GM19328 (cell line): ENCODE data around the gene NPLOC4.

Experiments used
- ATAC-seq: cut with Tn5 transposase; IDR thresholded peaks from one replicate; pipeline ENCODE4 v1.9.1; 2021; ENCODE audit warnings: mild to moderate bottlenecking, moderate library complexity; ENCODE audit not compliant: unreplicated experiment

Gene NPLOC4

DNA sequence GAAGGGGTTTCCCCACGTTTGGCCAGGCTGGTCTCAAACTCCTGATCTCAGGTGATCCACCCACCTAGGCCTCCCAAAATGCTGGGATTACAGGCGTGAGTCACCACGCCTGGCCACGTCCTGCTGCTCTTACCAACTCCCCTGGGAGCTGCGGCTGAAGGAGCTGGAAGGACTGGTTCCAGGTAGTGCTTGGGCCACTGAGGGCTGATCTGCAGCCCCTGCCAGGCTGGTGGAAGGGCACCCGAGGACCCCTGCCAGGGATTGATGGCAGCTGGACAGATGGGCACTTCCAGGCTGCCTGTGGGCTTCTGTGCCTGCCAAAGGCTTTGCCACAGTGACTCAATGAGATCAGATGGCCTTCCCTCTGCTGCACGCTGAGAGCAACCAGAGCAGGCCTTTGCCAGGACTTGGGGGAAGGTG lies 27.1 kb upstream of the NPLOC4 start:
- no peak for ATAC-seq

DNA sequence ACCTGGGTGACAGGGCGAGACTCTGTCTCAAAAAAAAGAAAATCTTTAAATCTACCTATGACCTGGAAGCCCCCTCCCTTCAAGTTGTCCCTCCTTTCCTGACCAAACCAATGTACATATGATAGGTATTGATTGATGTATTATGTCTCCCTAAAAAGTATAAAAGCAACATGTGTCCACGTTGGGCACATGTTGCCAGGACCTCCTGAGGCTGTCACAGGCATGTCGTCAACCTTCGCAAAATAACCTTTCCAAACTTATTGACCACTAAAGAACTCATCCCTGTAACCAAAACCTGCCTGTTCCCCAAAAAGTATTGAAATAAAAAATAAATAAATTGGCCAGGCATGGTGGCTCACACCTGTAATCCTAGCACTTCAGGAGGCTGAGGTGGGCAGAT lies 25.1 kb upstream of the NPLOC4 start:
- no peak for ATAC-seq

DNA sequence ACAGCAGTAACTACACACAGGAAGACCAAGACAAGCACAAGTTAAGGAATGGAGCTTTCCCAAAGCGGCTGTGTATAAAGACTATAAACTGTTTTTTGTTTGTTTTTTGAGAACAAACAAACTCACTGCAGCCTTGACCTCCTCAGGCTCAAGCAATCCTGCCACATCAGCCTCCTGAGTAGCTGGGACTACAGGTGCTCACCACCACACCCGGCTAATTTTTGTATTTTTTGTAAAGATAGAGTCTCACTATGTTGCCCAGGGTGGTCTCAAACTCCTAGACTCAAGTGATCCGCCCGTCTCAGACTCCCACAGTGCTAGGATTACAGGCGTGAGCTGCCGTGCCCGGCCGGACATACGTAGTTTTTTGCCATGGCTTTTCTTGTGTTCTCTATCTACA lies 23.5 kb upstream of the NPLOC4 start:
- no peak for ATAC-seq

DNA sequence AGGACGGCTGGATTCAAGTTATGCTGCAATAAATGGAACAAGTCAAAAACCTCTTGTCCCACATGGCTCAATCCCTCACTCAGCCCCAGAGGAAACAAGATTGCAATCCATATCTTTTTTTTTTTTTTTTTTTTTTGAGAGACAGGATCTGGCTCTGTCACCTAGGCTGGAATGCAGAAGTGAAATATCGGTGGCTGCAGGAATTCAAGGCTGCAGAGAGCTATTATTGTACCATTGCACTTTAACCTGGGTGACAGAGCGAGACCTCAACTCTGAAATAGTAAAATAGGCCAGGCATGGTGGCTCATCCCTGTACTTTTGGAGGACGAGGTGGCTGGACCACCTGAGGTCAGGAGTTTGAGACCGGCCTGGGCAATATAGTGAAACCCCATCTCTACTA lies 22.1 kb upstream of the NPLOC4 start:
- no peak for ATAC-seq

DNA sequence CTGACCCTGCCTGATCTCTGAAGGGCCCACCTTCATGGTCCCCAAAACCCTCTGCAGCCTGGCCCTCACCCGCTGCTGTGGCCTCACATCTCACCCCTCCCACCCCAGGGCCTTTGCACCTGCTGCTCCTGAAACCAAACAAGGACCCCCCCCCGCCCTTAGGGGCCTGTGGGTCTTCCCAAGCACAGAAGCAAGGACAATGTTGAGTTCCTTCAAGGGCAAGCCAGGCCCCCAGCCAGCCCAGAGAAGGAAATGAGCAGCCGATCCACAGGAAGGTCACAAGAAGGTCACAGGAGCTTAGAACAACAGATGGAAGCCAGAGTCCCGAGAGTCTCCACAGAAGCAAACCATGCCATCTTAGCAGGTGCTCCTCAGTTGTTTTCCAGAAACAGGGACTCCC lies 19.9 kb upstream of the NPLOC4 start:
- ATAC-seq: no peak

DNA sequence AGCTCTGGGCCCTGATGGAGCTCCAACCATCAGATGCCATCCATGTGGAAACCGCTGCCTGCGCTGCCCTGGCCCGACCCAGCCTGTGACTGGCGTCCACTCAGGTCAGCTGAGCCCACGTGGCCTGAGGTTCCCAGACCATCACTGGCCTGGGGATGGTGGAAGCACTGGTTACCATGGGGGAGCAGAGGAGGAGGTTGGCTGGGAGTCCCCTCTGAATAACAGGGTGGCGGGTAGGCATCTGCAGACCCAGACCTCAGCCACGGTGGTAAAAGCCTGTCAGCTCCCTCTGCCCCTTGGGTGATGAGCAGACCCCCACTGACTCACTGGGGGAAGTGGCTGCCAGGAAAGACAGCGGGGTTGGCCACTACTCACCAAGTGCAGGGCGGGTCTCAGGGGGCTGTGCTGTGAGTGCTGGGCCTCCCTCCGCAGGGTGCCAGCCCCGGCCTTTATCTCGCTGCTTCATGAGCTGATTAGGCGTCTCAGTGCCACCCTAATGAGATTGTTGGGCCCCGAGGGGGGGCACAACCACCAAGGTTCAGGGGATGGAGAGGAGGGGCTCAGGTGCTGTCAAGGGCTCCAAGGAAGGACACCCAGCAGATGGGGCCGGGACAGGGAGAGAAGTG lies 19.3 kb upstream of the NPLOC4 start, which contains the start of gene PDE6G:
TSS of gene PDE6G (minus strand) at position 425 of the 626 bp plus-strand sequence. CDS start 3,237 bp downstream, outside the sequence.
- ATAC-seq: no peak

DNA sequence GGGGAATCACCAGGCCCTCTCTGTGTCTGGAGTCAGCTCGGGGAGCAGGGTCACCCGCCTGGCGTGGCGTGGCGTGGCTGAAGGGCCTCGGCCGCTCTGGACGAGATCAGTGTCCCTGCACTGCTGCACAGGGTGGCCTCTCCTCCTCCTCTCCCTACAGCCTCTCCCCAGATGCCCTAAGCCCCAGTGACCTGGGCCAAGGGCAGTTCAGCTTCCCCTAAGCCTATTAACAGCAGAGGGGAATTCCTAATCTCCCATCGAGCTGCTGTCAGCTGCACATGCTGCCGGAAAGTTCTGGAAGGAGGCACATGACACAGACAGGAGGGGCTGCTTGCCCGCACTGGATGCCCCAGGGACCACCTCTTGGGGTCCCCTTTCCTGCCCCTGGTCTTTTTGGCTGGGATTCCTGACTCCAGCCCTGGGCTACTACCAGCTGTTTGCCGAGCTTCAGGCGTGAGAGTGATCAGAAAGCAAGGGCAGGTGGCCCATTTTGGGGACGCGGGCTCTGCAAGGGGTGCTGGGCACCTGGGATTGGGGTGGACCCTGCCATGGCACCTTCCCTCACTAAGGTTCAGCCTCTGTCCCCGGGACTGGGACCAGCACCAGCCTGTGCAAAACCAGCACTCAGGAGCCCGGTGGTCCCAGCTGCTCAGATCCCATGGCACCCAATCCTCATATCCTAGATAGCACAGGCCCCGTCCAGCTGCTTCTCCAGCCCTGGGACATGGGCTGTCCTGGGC lies 18.6 kb upstream of the NPLOC4 start:
- ATAC-seq: no peak

DNA sequence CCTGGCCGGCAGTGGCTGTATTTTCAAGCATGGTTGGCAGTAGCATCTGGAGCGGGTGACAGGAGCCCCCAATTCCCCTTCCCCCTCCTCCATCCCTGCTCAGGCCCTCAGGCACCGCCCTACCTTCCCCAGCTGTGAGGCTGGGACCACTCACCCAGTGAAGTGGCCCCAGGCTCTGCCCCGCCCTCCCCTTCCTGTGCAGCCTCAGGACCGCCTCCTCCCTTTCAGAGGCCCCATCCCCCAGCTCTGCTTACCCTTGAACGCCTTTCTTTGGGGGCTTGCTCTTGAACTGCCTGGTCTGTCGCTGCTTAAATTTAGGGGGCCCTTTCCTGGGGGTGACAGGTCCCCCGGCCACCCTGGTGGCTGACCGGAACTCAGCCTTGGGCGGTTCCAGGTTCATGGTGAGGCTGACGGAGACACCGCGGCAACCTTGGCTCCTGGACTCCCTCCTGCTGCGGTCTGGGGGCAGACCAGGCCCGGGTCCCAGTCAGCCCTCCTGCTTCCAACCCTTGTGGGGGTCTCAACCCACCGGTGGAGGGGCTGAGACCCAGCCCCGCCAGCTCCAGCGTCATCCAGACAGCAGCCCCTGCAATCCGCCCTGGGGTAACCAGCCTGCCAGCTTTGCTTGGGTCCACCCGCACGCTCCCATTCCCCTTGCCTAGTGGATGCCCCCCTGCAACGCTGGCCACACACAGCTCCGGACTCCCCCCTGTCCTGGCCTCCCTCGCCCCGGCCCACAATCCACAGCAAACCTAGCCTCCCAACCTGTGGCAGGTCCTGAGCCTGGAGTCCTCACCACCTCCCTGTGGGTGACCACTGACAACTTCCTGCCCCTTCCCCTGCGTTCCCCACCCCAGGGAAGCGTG lies 16.2 kb upstream of the NPLOC4 start:
- ATAC-seq: no peak

DNA sequence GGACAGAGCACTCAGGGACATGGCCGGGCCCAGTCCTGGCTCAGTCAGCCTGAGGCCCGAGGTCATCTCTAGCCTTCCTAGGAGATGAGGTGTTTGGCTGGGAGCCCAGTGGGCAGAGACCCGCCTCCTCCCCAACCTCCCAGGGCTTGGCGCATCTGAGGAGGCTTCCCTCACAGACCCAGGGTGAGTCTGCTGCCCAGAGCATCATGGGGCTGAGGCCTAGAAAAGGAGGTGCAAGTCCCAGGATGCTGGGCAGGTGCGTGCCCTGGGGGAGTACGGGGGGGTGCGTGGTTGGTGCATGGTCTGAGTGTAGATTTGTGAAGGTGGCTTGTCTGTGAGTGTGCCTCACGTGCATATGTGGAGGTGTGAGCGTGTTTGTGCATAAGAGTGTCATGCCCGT lies 14.8 kb upstream of the NPLOC4 start:
- no peak for ATAC-seq

DNA sequence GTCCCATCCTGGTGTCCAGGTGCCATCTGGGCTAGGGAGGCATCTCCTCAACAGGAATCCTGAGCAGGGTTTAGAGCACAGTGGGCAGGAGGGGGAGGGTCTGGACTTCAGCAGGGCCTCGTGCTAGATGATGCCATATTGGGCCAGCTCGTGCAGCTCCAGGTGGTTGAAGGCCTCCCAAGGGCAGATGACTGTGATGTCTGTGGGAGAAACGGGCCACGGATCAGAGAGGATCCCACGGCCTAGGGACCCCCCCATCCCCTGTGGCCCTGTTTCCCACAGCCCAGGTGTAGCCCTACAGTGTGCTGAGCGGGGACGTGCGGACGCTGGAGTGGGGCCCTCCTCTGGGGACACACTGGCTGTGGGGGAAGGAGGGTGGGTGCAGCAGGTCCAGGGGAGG lies 14.0 kb upstream of the NPLOC4 start:
- no peak for ATAC-seq

DNA sequence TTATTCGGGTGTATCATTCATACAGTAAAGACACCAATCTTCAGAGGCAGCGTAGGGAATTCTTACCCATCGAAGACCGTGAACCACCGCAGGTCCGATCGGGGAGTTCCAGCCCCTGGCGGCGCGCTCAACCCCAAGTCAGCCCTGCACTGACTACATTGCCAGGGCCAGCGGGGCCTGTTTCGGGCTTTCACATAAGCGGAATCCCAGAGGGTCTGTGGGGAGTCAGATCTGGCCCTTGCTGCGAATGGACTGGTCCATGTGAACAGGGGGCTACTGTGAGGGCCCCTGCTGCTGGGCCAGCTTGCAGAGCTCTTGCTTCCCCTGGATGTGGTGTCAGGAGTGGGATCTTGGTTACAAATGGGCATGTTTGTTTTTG lies 11.8 kb upstream of the NPLOC4 start:
- ATAC-seq: no peak

DNA sequence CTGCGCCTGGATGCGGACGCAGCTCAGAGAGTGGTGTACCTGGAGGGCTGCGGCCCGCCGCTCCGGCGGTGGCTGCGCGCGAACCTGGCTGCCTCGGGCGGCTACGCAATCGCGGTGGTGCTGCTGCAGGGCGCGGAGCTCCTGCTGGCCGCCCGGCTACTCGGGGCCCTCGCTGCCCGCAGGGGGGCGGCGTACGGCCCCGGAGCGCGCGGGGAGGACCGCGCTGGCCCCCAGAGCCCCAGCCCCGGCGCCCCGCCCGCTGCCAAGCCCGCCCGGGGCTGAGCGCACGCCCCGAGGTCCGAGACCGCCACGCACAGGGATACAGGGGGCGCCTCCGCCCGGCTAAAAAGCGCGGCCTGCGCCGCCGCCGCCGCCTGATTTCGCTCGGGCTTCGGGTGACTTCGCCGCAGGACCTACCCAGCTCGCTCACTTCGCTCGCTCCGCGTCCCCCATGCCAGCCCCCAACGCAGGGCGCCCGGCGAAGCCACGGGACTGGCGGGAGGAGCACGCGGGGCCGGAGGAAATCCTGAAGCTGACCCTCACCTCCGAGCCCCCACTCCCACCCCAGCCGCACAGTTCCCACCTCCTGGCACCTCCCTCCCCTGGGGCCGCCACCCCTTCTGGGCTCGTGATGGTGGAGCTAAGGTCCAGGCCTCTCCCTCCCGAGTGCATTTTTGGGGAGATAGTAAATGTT lies 11.2 kb upstream of the NPLOC4 start:
- no peak for ATAC-seq

DNA sequence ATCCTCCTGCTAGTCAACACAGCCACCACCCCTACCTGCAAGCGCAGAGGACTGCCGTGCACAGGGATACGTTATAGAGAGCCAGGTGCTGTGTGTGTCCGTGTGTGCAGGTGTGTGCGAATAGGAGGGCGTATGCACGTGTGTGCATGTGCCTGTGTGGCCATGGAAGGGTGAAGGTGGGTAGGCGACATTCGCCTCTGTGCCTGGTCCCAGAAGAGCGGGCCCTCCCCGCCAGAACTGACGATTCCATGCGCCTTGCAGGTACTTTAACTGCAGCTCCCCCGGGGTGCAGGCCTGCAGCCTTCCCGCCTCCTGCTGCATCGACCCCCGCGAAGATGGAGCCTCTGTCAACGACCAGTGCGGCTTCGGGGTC lies 10.7 kb upstream of the NPLOC4 start:
- no peak for ATAC-seq

DNA sequence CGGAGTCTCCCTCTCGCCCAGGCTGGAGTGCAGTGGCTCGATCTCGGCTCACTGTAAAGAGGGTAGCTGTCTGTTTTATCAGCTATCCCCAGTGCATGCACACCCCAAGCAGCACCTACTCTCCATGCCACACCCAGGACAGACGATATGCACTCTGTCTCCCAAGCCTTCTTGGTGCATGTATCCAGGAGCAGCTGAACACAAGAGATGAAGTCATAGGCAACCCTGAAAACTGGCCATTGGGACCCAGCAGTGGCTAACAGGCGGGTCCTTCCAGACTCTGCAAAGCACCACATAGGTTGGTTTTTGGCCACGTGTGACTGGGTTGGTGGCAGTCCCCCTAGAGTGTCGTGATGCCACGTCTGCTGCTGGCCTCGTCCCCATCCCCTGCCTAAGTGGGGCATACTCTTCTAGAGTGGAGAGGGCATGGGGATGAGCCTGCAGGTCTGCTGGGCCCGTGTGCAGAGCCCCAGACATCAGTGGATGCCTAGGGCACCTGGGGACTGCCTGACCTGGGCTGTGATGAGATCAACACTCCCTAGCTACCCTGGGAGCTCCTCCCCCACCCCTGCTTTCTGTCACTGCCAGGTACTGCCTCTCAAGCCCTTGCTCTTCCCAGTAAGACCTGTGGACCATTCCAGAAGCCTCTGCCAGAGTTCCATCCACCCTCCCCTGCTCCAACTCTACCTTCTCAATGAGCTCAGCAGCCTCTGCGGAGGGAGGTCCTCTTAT lies 10.1 kb upstream of the NPLOC4 start:
- no peak for ATAC-seq

DNA sequence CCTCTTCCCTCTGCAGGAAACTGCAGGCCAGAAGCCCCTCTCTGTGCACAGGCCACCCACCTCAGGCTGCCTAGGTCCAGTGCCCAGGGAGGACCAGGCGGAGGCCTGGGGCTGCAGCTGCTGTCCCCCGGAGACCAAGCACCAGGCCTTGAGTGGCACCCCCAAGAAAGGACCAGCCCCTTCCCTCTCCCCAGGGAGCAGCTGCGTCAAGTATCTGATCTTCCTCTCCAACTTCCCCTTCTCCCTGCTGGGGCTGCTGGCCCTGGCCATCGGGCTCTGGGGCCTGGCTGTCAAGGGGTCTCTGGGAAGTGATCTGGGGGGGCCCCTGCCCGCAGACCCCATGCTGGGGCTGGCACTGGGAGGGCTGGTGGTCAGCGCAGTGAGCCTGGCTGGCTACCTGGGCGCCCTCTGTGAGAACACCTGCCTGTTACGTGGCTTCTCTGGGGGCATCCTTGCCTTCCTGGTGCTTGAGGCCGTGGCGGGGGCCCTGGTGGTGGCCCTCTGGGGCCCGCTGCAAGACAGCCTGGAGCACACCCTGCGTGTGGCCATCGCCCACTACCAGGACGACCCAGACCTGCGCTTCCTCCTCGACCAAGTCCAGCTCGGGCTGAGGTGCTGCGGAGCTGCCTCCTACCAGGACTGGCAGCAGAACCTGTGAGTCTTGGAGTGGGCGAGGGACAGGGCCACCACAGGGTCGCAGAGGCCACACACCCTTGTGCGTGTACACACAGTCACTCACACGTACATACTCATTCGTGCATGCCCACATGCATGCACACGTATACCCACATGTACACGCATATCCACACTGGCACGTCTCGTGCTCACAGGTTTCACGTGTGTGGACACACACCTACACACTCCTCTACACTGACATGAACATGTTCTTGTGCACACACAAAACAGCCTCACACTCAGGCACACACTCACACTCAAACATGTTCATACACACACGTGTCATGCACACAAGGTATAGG lies 8.4 kb upstream of the NPLOC4 start:
- ATAC-seq: no peak

DNA sequence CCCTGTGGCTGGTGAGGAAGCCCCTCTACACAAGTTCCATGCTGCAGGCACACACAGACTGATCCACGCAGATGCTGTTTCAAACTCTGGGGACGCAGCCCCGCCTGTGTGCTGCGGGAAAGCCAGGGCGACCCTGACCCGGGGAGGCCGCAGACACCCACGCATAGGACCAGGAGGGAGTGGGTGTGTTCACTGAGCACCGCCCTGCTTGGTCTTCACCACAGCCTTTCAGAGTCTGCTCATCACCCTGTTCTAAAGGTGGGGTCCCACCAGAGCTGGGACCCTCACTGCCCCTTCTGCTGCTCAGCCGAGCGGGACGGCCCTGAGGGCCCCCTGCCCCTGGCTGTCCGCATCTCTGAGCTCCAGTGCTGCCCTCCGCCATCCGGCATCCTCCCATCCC lies 7.6 kb upstream of the NPLOC4 start:
- no peak for ATAC-seq

DNA sequence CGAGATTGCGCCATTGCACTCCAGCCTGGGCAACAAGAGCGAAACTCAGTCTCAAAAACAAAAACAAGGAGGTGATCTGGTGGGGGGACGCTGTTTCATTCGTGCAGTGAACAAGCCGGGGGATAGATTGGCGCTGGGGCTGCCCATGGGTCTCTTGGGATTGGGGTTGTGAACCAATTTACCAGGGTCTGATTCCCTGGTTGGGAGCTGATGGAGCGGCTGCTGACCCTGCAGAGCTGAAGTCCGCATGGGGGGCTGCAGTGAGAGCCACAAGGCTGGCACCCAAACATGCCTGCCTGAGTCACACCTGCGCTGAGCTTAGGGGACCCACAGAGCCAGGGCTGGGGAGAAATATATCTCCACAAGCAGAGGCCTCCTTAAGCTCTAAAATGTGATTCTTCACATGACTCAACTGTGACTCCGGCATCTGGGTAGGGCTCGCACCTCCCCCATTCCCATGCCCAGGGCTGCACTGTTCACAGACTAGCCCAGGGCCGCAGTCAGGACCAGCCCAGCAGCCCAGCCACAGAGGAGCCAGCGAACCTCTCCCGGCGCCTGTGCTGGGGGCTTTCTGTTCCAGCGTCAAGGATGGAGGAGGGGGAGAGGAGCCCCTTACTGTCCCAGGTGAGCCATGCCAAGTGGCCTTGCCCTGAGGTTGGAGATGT lies 5.0 kb upstream of the NPLOC4 start:
- no peak for ATAC-seq

DNA sequence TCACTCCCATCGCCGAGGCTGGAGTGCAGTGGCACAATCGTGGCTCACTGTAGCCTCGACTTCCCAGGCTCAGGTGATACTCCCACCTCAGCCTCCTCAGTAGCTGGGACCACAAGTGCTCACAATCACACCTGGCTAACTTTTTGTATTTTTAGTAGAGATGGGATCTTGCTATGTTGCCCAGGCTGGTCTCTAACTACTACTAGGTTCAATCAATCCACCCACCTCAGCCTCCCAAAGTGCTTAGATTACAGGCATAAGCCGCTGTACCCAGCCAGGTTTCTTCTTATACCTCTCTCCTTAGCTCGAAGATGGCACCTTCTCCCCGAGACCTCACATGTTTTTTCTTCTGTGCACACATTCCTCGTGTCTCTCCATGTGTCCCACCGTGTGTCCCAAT lies 3.1 kb upstream of the NPLOC4 start:
- no peak for ATAC-seq

DNA sequence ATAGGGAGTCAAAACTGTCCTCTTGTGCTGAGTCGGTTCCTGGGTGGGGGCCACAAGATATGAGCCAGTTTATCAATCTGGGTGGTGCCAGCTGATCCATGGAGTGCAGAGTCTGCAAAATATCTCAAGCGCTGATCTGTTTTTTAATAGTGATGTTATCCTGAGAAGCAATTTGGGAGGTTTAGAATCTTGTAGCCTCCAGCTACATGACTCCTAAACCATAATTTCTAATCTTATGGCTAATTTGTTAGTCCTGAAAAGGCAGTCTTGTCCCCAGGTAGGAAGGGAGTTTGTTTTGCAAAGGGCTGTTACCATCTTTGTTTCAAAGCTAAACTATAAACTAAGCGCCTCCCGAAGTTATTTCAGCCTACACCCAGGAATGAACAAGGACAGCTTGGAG lies 1.8 kb upstream of the NPLOC4 start:
- no peak for ATAC-seq
